Vagina (tissue), 2 donors: ENCODE measurements around the gene AGPS. TPM values are rescaled to one million over a fixed set of nuclear protein-coding genes. Genes with fewer than 3 reads are reported as not detected.

ENCODE experiments used
- DNase-seq, 2 donors: peaks; one replicate each; pipeline ENCODE4 v3.0.0-alpha.2; 2017; ENCODE audit errors: extremely low spot score in 2 of 2
- H3K27ac ChIP-seq: fragments of 200-600 bp; sonication (generic); one replicate; pipeline ENCODE4 v1.5.1; 2019
- H3K27me3 ChIP-seq: fragments of 200-600 bp; sonication (generic); one replicate; pipeline ENCODE4 v1.5.1; 2019
- H3K36me3 ChIP-seq, 2 donors: fragments of 200-600 bp; sonication (generic); one replicate each; pipeline ENCODE4 v1.5.1; 2017 to 2019
- H3K4me1 ChIP-seq: fragments of 200-600 bp; sonication (generic); one replicate; pipeline ENCODE4 v1.5.1; 2019
- H3K4me3 ChIP-seq, 2 donors: fragments of 200-600 bp; sonication (generic); 1 replicate in 1 of 2; 2 replicates in 1 of 2; pipeline ENCODE4 v1.5.1; 2016 to 2019
- H3K9me3 ChIP-seq: fragments of 200-600 bp; sonication (generic); one replicate; pipeline ENCODE4 v1.5.1; 2019
- POLR2A ChIP-seq, 2 donors: fragments of 450-650 bp; IDR thresholded peaks; one replicate each; pipeline ENCODE4 v1.6.1; 2017; ENCODE audit warnings: antibody characterized with exemption in 2 of 2, mild to moderate bottlenecking in 2 of 2, moderate library complexity in 2 of 2
- POLR2AphosphoS5 ChIP-seq, 2 donors: sonication (generic); formaldehyde crosslinking; IDR thresholded peaks; one replicate each; pipeline ENCODE4 v1.9.0; 2017; ENCODE audit warnings: antibody characterized with exemption in 2 of 2, mild to moderate bottlenecking in 2 of 2, low read depth in 1 of 2; ENCODE audit not compliant: insufficient read depth in 1 of 2
- intact Hi-C: fragments of 100-400 bp; cut with DNase I; formaldehyde crosslinking; loops from one replicate; pipeline ENCODE4 v1.15.1; 2023
- total RNA-seq: library from RNA; depleted of rRNA; stranded (reverse); fragments of >200 nt; gene quantifications from one replicate; pipeline ENCODE4 v1.2.3, GENCODE V29; 2016
- TF ChIP-seq, protein P1 (sequence below), 3 experiments: fragments of 450-650 bp in 2 of 3; fragments of 200-600 bp in 1 of 3; sonication (generic) in 1 of 3; IDR thresholded peaks; one replicate each; pipeline ENCODE4 v1.5.1; 2017 to 2019; ENCODE audit warnings: antibody characterized with exemption in 3 of 3, mild to moderate bottlenecking in 2 of 3, moderate library complexity in 2 of 3

AGPS gene
- total RNA-seq, 1 donor from 2014 or later = 27.3 TPM

DNA sequence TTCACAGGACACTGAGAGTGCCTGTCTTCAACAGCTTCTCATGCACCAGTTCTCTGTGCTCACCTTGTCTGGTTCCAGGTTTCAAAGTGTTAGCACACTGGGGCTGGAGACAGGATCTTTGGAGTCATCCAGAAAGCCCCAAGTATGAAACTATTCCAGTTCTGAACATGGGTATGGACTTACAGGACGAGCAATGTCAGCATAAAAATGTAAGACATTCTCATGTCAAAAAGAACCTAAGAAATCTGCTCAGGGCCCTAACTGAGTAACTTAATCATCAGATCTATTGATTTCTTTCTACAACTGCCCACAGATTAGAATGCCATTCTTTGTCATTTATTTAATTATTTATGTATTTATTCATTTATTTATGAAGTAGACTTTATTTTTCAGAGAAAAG is 184.5 kb downstream of the AGPS start:
- no peak overlapping the region for H3K4me3 ChIP-seq
- no peak for TF ChIP-seq POLR2A (IDR thresholded peaks at IDR 0.05)
- no peak for TF ChIP-seq POLR2AphosphoS5 (IDR thresholded peaks at IDR 0.05; ENCODE audit: insufficient read depth in 1 of 2, low read depth in 1 of 2)
- TF ChIP-seq, protein P1, sequence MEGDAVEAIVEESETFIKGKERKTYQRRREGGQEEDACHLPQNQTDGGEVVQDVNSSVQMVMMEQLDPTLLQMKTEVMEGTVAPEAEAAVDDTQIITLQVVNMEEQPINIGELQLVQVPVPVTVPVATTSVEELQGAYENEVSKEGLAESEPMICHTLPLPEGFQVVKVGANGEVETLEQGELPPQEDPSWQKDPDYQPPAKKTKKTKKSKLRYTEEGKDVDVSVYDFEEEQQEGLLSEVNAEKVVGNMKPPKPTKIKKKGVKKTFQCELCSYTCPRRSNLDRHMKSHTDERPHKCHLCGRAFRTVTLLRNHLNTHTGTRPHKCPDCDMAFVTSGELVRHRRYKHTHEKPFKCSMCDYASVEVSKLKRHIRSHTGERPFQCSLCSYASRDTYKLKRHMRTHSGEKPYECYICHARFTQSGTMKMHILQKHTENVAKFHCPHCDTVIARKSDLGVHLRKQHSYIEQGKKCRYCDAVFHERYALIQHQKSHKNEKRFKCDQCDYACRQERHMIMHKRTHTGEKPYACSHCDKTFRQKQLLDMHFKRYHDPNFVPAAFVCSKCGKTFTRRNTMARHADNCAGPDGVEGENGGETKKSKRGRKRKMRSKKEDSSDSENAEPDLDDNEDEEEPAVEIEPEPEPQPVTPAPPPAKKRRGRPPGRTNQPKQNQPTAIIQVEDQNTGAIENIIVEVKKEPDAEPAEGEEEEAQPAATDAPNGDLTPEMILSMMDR (IDR thresholded peaks at IDR 0.05) = no peak
- intact Hi-C loops = no loop called here
- no peak for DNase-seq
- no peaks in the 10 kb centered on the region for H3K27me3 ChIP-seq
- no peaks in the 10 kb centered on the region for H3K4me1 ChIP-seq
- H3K36me3 ChIP-seq = no peaks in the 10 kb centered on the region
- H3K27ac ChIP-seq = no peak overlapping the region
- H3K9me3 ChIP-seq = no peaks in the 10 kb centered on the region

DNA sequence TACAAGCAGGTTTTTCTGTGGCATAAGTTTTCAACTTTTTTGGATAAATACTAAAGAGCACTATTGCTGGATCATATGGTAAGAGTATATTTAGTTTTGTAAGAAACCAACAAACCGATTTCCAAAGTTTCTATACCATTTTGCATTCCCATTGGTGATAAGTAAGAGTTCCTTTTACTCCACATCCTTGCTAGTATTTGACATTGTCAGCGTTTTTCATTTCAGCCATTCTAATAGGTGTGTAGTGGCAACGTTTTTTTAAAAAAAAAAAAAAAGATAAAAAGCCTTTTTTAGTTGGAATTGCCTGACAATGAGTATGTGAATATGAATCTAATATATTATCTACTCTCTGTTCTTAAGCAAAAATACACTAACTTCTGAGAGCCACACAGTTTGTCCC is 185.9 kb downstream of the AGPS start:
- Histone ChIP-seq H3K36me3 (no peaks in the 10 kb centered on the region), H3K27ac (no peak overlapping the region), H3K27me3 (no peaks in the 10 kb centered on the region), H3K4me1 (no peaks in the 10 kb centered on the region), H3K4me3 (no peak overlapping the region), H3K9me3 (no peaks in the 10 kb centered on the region)
- TF ChIP-seq, protein P1 (IDR thresholded peaks at IDR 0.05) = no peak
- TF ChIP-seq POLR2AphosphoS5 (IDR thresholded peaks at IDR 0.05; ENCODE audit: insufficient read depth in 1 of 2, low read depth in 1 of 2) = no peak
- no peak for TF ChIP-seq POLR2A (IDR thresholded peaks at IDR 0.05)
- intact Hi-C loops = no loop called here
- DNase-seq = no peak

DNA sequence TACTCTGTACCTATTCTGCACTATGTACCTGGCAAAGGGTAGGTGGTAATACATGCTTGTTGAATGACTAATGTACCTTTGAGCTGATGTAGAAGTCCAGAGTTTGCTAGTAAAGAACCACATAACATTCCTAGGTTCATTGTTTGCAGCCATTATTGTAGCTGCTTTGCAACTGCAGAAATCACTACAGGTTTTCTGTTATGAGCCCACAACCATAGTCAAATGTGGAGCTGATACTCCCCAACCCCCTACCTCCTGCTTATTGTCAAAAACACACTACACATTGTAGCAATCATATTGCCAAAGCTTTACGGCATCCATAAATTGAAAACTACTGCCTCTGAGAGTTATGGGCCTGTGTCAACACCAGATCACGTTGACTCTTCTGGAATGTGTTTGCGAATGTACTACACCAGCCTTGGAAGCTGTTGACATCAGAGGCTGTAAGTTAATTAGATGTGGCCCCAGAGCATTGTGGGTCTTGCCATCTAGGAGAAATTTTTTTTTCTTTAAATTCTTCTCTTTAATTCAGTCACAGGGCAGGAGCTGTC is 187.0 kb downstream of the AGPS start:
- Histone ChIP-seq H3K36me3 (no peaks in the 10 kb centered on the region), H3K27me3 (no peaks in the 10 kb centered on the region), H3K4me1 (no peaks in the 10 kb centered on the region), H3K27ac (no peak overlapping the region), H3K9me3 (no peaks in the 10 kb centered on the region), H3K4me3 (no peak overlapping the region)
- no peak for DNase-seq
- TF ChIP-seq POLR2A (IDR thresholded peaks at IDR 0.05) (no peak), POLR2AphosphoS5 (IDR thresholded peaks at IDR 0.05; ENCODE audit: insufficient read depth in 1 of 2, low read depth in 1 of 2) (no peak)
- TF ChIP-seq, protein P1 (IDR thresholded peaks at IDR 0.05) = no peak
- intact Hi-C loops = no loop called here

DNA sequence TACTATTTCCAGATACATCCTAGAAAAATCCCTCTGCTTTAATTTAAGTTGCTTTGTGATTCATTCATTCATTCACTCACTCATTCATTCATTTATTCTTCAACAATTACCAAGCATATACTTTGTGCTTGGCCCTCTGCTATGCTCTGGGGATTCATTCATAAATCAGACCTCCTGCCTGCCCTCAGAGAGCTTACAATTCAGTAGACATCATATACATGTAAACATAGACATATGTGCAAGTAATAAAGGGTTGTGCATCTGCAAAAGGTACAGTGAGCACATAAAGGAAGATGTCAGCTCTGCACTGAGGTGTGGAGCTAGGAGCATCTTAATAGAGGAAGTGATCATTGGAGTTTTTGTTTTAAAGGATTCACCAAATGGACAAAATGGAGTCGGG is 189.4 kb downstream of the AGPS start:
- no peak for DNase-seq
- no peaks in the 10 kb centered on the region for H3K9me3 ChIP-seq
- no peak overlapping the region for H3K4me3 ChIP-seq
- no peak overlapping the region for H3K27ac ChIP-seq
- no peaks in the 10 kb centered on the region for H3K27me3 ChIP-seq
- no peaks in the 10 kb centered on the region for H3K4me1 ChIP-seq
- H3K36me3 ChIP-seq = no peaks in the 10 kb centered on the region
- TF ChIP-seq POLR2AphosphoS5 (IDR thresholded peaks at IDR 0.05; ENCODE audit: insufficient read depth in 1 of 2, low read depth in 1 of 2) = no peak
- TF ChIP-seq POLR2A (IDR thresholded peaks at IDR 0.05) = no peak
- TF ChIP-seq, protein P1 (IDR thresholded peaks at IDR 0.05) = no peak
- intact Hi-C loops = no loop called here

DNA sequence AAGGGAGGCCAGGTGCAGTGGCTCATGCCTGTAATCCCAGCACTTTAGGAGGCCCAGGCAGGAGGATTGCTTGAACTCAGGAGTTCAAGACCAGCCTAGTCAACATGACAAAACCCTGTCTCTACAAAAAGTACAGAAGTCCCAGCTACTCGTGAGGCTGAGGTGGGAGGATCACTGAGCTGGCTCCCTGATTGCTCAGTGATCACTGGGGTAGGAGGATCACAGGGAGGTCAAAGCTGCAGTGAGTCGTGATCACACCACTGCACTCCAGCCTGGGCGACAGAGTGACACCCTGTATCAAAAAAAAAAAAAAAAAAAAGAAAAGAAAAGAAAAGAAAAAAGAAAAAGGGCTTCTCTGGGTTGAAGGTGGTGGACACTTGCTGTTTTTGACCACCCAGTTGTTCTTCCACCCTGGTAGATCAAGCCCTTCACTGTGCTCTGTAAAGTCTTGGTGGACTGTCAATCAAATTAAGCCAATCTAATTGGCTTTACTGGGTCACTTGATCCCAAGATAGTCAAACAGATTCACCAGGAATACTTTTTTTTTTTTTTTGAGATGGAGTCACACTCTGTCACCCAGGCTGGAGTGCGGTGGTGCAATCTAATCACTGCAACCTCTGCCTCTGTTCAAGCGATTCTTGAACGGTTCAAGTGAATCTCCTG is 191.6 kb downstream of the AGPS start:
- no peaks in the 10 kb centered on the region for H3K9me3 ChIP-seq
- no peak overlapping the region for H3K27ac ChIP-seq
- no peak overlapping the region for H3K4me3 ChIP-seq
- no peaks in the 10 kb centered on the region for H3K36me3 ChIP-seq
- H3K27me3 ChIP-seq = no peaks in the 10 kb centered on the region
- no peak for TF ChIP-seq POLR2AphosphoS5 (IDR thresholded peaks at IDR 0.05; ENCODE audit: insufficient read depth in 1 of 2, low read depth in 1 of 2)
- no peak for TF ChIP-seq POLR2A (IDR thresholded peaks at IDR 0.05)
- TF ChIP-seq, protein P1 (IDR thresholded peaks at IDR 0.05) = no peak
- intact Hi-C loops = no loop called here
- no peaks in the 10 kb centered on the region for H3K4me1 ChIP-seq
- DNase-seq = no peak
